RWPE2 (cell line): ENCODE data around the gene DOK3.

Source experiments
- ATAC-seq: fragments of 200-7000 bp; cut with Tn5 transposase; 3 replicates; pipeline ENCODE4 v1.9.1; 2021; ENCODE audit warnings: low read depth
- DNase-seq: peaks from one replicate; pipeline ENCODE4 v3.0.0-alpha.2; 2020; ENCODE audit warnings: low spot score
- H3K27ac ChIP-seq: fragments of 450-650 bp; 2 replicates; pipeline ENCODE4 v1.5.1; 2017; ENCODE audit warnings: mild to moderate bottlenecking; ENCODE audit not compliant: poor library complexity, severe bottlenecking
- H3K27me3 ChIP-seq: fragments of 250-450 bp; sonication (Bioruptor Pico); 2 replicates; pipeline ENCODE4 v1.5.1; 2021; ENCODE audit warnings: mild to moderate bottlenecking, moderate library complexity; ENCODE audit not compliant: insufficient read depth, poor library complexity, severe bottlenecking
- H3K36me3 ChIP-seq: fragments of 250-450 bp; sonication (Bioruptor Pico); 2 replicates; pipeline ENCODE4 v1.5.1; 2020; ENCODE audit warnings: low read depth, mild to moderate bottlenecking, moderate library complexity
- H3K4me1 ChIP-seq: fragments of 250-450 bp; sonication (Bioruptor Pico); 2 replicates; pipeline ENCODE4 v1.5.1; 2021; ENCODE audit warnings: mild to moderate bottlenecking, moderate library complexity; ENCODE audit not compliant: insufficient read depth, poor library complexity, severe bottlenecking
- H3K4me3 ChIP-seq: fragments of 250-450 bp; sonication (Bioruptor Pico); 2 replicates; pipeline ENCODE4 v1.5.1; 2021; ENCODE audit warnings: mild to moderate bottlenecking, moderate library complexity; ENCODE audit not compliant: severe bottlenecking
- H3K9me3 ChIP-seq: fragments of 250-450 bp; sonication (Bioruptor Pico); 2 replicates; pipeline ENCODE4 v1.5.1; 2021; ENCODE audit warnings: mild to moderate bottlenecking, moderate library complexity; ENCODE audit not compliant: severe bottlenecking
- CTCF ChIP-seq: fragments of 450-650 bp; IDR thresholded peaks from one replicate; pipeline ENCODE4 v1.5.1; 2017; ENCODE audit warnings: mild to moderate bottlenecking, moderate library complexity; ENCODE audit not compliant: poor library complexity, severe bottlenecking

DOK3 gene

DNA sequence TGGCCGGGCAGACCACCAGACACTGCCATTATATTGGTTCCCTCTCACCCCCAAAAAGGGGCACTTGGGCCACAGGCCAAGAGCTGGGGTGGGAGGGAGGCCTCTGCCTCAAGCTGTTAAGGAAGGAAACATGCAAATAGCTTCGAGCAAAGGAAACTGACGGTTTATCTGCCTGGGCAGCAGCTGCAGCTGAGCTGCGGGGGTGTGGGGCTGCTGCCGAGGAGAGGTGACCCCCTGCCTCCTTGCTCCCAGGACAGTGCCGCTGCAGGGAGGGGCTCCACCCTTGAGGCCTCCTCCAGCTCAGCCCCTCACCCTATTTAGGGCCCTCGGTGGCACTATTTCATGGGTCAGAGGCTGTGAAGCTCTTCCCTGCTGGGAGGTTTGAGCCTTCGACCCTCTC lies 789 bp downstream of the DOK3 start:
- no peak overlapping the region for H3K27ac ChIP-seq
- ATAC-seq (no peak), DNase-seq (no peak)
- no peaks in the 10 kb centered on the region for H3K4me1 ChIP-seq
- peaks cover 39% of the 10 kb centered on the region for H3K36me3 ChIP-seq
- no peak for TF ChIP-seq CTCF
- H3K4me3 ChIP-seq: no peak overlapping the region
- H3K9me3 ChIP-seq: no peaks in the 10 kb centered on the region
- H3K27me3 ChIP-seq: no peaks in the 10 kb centered on the region

GRCh38 chr5:177508221-177508611 lies 1.4 kb downstream of the DOK3 start:
- Histone ChIP-seq H3K4me3 (no peak overlapping the region), H3K27ac (no peak overlapping the region), H3K36me3 (peaks cover 33% of the 10 kb centered on the region), H3K4me1 (no peaks in the 10 kb centered on the region), H3K27me3 (no peaks in the 10 kb centered on the region), H3K9me3 (no peaks in the 10 kb centered on the region)
- DNase-seq: no peak
- ATAC-seq: no peak
- no peak for TF ChIP-seq CTCF

GRCh38 chr5:177507596-177508220 lies 1.9 kb downstream of the DOK3 start:
- TF ChIP-seq CTCF: peak; percentile 7
- ATAC-seq (no peak), DNase-seq (no peak)
- H3K9me3 ChIP-seq: no peaks in the 10 kb centered on the region
- H3K36me3 ChIP-seq: peaks cover 28% of the 10 kb centered on the region
- no peak overlapping the region for H3K27ac ChIP-seq
- no peaks in the 10 kb centered on the region for H3K27me3 ChIP-seq
- no peaks in the 10 kb centered on the region for H3K4me1 ChIP-seq
- H3K4me3 ChIP-seq: no peak overlapping the region

DNA sequence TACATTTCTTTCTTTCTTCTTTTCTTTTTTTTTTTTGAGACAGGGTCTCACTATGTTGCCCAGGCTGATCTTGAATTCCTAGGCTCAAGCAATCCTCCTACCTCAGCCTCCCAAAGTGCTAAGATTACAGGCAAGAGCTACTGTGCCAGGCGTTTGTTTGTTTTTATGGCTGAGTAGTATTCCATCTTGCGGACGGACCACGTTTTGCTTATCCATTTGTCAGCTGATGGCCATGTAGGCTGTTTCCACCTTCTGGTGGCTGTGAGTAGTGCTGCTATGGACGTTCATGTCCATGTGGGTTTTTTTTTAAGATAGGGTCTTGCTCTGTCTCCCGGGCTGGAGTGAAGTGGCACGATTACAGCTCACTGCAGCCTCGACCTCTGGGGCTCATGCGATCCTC lies 2.5 kb downstream of the DOK3 start:
- H3K36me3 ChIP-seq: peaks cover 22% of the 10 kb centered on the region
- no peaks in the 10 kb centered on the region for H3K9me3 ChIP-seq
- DNase-seq (no peak), ATAC-seq (no peak; the same call in 2 of the 3 replicates)
- H3K4me3 ChIP-seq: no peak overlapping the region
- H3K27ac ChIP-seq: no peak overlapping the region
- no peaks in the 10 kb centered on the region for H3K27me3 ChIP-seq
- TF ChIP-seq CTCF: peak; percentile 30
- no peaks in the 10 kb centered on the region for H3K4me1 ChIP-seq

- Histone ChIP-seq H3K9me3 (no peaks in the 10 kb centered on the region), H3K36me3 (peaks cover 1% of the 10 kb centered on the region), H3K27ac (no peak overlapping the region), H3K4me1 (no peaks in the 10 kb centered on the region), H3K4me3 (no peak overlapping the region), H3K27me3 (no peaks in the 10 kb centered on the region)
- no peak for ATAC-seq
- no peak for DNase-seq
- TF ChIP-seq CTCF: no peak
Measured at GRCh38 chr5:177505075-177505474, 4.6 kb downstream of the DOK3 start.
